ENCODE data around the gene LYRM1. TPM values are rescaled to one million over a fixed set of nuclear protein-coding genes. Genes with fewer than 3 reads are reported as not detected.
"Not testable (repeated sequence)": the region's sequence is repeated elsewhere in the genome, so short reads cannot be mapped to it uniquely, and the experiment has no call there.

Gene LYRM1
- total and polyA plus RNA-seq, 5 donors from 2014 or later = 15.5 to 56.1 (median 52.4) TPM

DNA sequence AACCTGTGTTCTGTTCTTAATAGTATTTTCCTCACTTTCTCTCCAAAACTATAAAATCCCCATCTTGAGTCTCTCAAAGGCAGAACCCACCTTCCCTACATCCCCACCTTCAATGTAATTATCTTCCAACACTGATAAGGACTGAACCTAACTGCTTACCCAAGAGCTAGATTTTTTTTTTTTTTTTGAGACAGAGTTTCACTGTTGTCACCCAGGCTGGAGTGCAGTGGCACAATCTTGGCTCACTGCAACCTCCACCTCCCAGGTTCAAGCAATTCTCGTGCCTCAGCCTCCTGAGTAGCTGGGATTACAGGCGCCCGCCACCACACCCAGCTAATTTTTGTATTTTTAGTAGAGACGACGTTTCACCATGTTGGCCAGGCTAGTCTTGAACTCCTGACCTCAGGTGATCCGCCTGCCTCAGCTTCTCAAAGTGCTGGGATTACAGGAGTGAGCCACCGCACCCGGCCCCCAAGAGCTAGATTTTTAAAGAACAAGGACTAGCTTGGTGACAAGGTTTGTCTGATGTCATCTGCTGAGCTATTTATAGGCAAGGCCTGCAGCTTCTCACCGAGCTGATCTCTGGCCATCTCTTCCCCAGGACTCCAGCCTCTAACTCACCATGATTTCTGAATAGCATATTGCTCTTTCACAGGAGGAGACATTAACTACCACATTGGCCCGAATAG, 29.2 kb downstream of the LYRM1 start:
- not testable (repeated sequence) for H3K27me3 Mint-ChIP-seq; ATAC-seq (ENCODE audit: low read depth in 2 of 2)

DNA sequence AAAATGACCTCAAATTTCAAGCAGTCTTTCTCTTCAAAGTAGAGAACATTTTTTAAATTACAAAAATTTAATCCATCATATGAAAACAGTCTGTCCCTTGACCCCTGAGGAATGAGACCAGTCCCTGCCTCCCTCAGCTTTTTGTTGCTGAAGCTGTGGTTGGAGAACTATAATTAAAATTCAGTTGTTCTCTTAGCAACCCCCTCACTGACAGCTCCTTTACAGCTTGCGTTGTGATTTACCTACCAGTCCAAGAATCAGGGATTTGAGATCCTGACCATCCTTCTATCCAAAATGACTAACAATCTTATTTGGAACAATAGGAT, 29.8 kb downstream of the LYRM1 start:
- no peak for ATAC-seq (ENCODE audit: low read depth in 2 of 2)
- H3K36me3 Mint-ChIP-seq = peaks cover 12% of the 10 kb centered on the region
- H3K9me3 Mint-ChIP-seq = peaks cover 0 to 4% (median 1%) of the 10 kb centered on the region in 7 donors
- no peaks in the 10 kb centered on the region for H3K4me1 ChIP-seq (ENCODE audit: control insufficient read depth, insufficient read depth, low read length, poor library complexity, severe bottlenecking)
- no peak overlapping the region for H3K27ac ChIP-seq (ENCODE audit: insufficient read depth, low read length, poor library complexity, severe bottlenecking)
- no peak for DNase-seq
- H3K4me3 Mint-ChIP-seq = no peak overlapping the region
- H3K27ac Mint-ChIP-seq = no peak overlapping the region
- no peaks in the 10 kb centered on the region for H3K4me1 Mint-ChIP-seq
- peaks cover 4% of the 10 kb centered on the region for H3K36me3 ChIP-seq (ENCODE audit: control insufficient read depth, insufficient read depth, low read length)
- peaks cover 5% of the 10 kb centered on the region for H3K27me3 Mint-ChIP-seq
- no peaks in the 10 kb centered on the region for H3K9me3 ChIP-seq (ENCODE audit: control insufficient read depth in 2 of 2, low read length in 2 of 2)
- H3K27me3 ChIP-seq (ENCODE audit: control insufficient read depth, insufficient read depth, low read length) = no peaks in the 10 kb centered on the region
- no peak overlapping the region for H3K4me3 ChIP-seq (ENCODE audit: low read depth, low read length)

More for the DNA sequence above, 29.2 kb downstream of the LYRM1 start:
- H3K4me1 ChIP-seq (ENCODE audit: control insufficient read depth, insufficient read depth, low read length, poor library complexity, severe bottlenecking); H3K36me3 ChIP-seq (ENCODE audit: control insufficient read depth, insufficient read depth, low read length); H3K4me3 ChIP-seq (ENCODE audit: low read depth, low read length); DNase-seq; H3K4me1 Mint-ChIP-seq; H3K9me3 ChIP-seq (ENCODE audit: control insufficient read depth in 2 of 2, low read length in 2 of 2); H3K27me3 ChIP-seq (ENCODE audit: control insufficient read depth, insufficient read depth, low read length); H3K27ac ChIP-seq (ENCODE audit: insufficient read depth, low read length, poor library complexity, severe bottlenecking); H3K4me3 Mint-ChIP-seq; H3K27ac Mint-ChIP-seq; H3K9me3 Mint-ChIP-seq: not testable (repeated sequence)
- H3K36me3 Mint-ChIP-seq = peaks cover 14% of the 10 kb centered on the region

- DNase-seq = no peak
- no peak for ATAC-seq (ENCODE audit: low read depth in 2 of 2)
- H3K4me1 Mint-ChIP-seq = no peaks in the 10 kb centered on the region
- peaks cover 5% of the 10 kb centered on the region for H3K36me3 Mint-ChIP-seq
- H3K4me3 Mint-ChIP-seq = no peak overlapping the region
- no peak overlapping the region for H3K4me3 ChIP-seq (ENCODE audit: low read depth, low read length)
- H3K4me1 ChIP-seq (ENCODE audit: control insufficient read depth, insufficient read depth, low read length, poor library complexity, severe bottlenecking) = no peaks in the 10 kb centered on the region
- H3K9me3 Mint-ChIP-seq = peaks cover 0 to 4% (median 1%) of the 10 kb centered on the region in 7 donors
- H3K27me3 ChIP-seq (ENCODE audit: control insufficient read depth, insufficient read depth, low read length) = no peaks in the 10 kb centered on the region
- H3K27ac ChIP-seq (ENCODE audit: insufficient read depth, low read length, poor library complexity, severe bottlenecking) = no peak overlapping the region
- H3K9me3 ChIP-seq (ENCODE audit: control insufficient read depth in 2 of 2, low read length in 2 of 2) = no peaks in the 10 kb centered on the region
- no peak overlapping the region for H3K27ac Mint-ChIP-seq
- peaks cover 10% of the 10 kb centered on the region for H3K27me3 Mint-ChIP-seq
- H3K36me3 ChIP-seq (ENCODE audit: control insufficient read depth, insufficient read depth, low read length) = no peaks in the 10 kb centered on the region
These were observed 30.6 kb downstream of the LYRM1 start for GRCh38 chr16:20931066-20931600.

- peaks cover 0 to 3% (median 0%) of the 10 kb centered on the region in 7 donors for H3K9me3 Mint-ChIP-seq
- no peak overlapping the region for H3K27ac Mint-ChIP-seq
- H3K36me3 Mint-ChIP-seq = no peaks in the 10 kb centered on the region
- Histone ChIP-seq H3K4me3 (ENCODE audit: low read depth, low read length) (no peak overlapping the region), H3K27me3 (ENCODE audit: control insufficient read depth, insufficient read depth, low read length) (no peaks in the 10 kb centered on the region), H3K9me3 (ENCODE audit: control insufficient read depth in 2 of 2, low read length in 2 of 2) (no peaks in the 10 kb centered on the region), H3K36me3 (ENCODE audit: control insufficient read depth, insufficient read depth, low read length) (no peaks in the 10 kb centered on the region), H3K27ac (ENCODE audit: insufficient read depth, low read length, poor library complexity, severe bottlenecking) (no peak overlapping the region), H3K4me1 (ENCODE audit: control insufficient read depth, insufficient read depth, low read length, poor library complexity, severe bottlenecking) (no peaks in the 10 kb centered on the region)
- DNase-seq (no peak), ATAC-seq (ENCODE audit: low read depth in 2 of 2) (no peak)
- no peak overlapping the region for H3K4me3 Mint-ChIP-seq
- no peaks in the 10 kb centered on the region for H3K4me1 Mint-ChIP-seq
- H3K27me3 Mint-ChIP-seq = peaks cover 10% of the 10 kb centered on the region
These were observed 33.0 kb downstream of the LYRM1 start for GRCh38 chr16:20933589-20933988.

GRCh38 chr16:20937736-20938135, 37.2 kb downstream of the LYRM1 start:
- H3K27ac Mint-ChIP-seq = no peak overlapping the region
- H3K9me3 Mint-ChIP-seq = no peaks in the 10 kb centered on the region
- H3K27me3 ChIP-seq (ENCODE audit: control insufficient read depth, insufficient read depth, low read length) = no peaks in the 10 kb centered on the region
- DNase-seq (no peak), ATAC-seq (ENCODE audit: low read depth in 2 of 2) (no peak)
- no peaks in the 10 kb centered on the region for H3K9me3 ChIP-seq (ENCODE audit: control insufficient read depth in 2 of 2, low read length in 2 of 2)
- peaks cover 10% of the 10 kb centered on the region for H3K27me3 Mint-ChIP-seq
- no peak overlapping the region for H3K4me3 ChIP-seq (ENCODE audit: low read depth, low read length)
- no peak overlapping the region for H3K4me3 Mint-ChIP-seq
- H3K27ac ChIP-seq (ENCODE audit: insufficient read depth, low read length, poor library complexity, severe bottlenecking) = no peak overlapping the region
- H3K36me3 Mint-ChIP-seq = no peaks in the 10 kb centered on the region
- no peaks in the 10 kb centered on the region for H3K36me3 ChIP-seq (ENCODE audit: control insufficient read depth, insufficient read depth, low read length)
- H3K4me1 Mint-ChIP-seq = peaks cover 0 to 7% (median 5%) of the 10 kb centered on the region in 4 donors
- no peaks in the 10 kb centered on the region for H3K4me1 ChIP-seq (ENCODE audit: control insufficient read depth, insufficient read depth, low read length, poor library complexity, severe bottlenecking)

- no peak overlapping the region for H3K4me3 ChIP-seq (ENCODE audit: low read depth, low read length)
- peaks cover 0 to 8% (median 6%) of the 10 kb centered on the region in 4 donors for H3K4me1 Mint-ChIP-seq
- no peaks in the 10 kb centered on the region for H3K36me3 Mint-ChIP-seq
- no peaks in the 10 kb centered on the region for H3K9me3 Mint-ChIP-seq
- no peak overlapping the region for H3K27ac Mint-ChIP-seq
- H3K4me1 ChIP-seq (ENCODE audit: control insufficient read depth, insufficient read depth, low read length, poor library complexity, severe bottlenecking) = no peaks in the 10 kb centered on the region
- no peaks in the 10 kb centered on the region for H3K36me3 ChIP-seq (ENCODE audit: control insufficient read depth, insufficient read depth, low read length)
- H3K27me3 Mint-ChIP-seq = peaks cover 10% of the 10 kb centered on the region
- DNase-seq (no peak), ATAC-seq (ENCODE audit: low read depth in 2 of 2) (no peak)
- H3K27me3 ChIP-seq (ENCODE audit: control insufficient read depth, insufficient read depth, low read length) = no peaks in the 10 kb centered on the region
- H3K27ac ChIP-seq (ENCODE audit: insufficient read depth, low read length, poor library complexity, severe bottlenecking) = no peak overlapping the region
- H3K9me3 ChIP-seq (ENCODE audit: control insufficient read depth in 2 of 2, low read length in 2 of 2) = no peaks in the 10 kb centered on the region
- H3K4me3 Mint-ChIP-seq = no peak overlapping the region
These were observed 37.9 kb downstream of the LYRM1 start for GRCh38 chr16:20938426-20938825.

DNA sequence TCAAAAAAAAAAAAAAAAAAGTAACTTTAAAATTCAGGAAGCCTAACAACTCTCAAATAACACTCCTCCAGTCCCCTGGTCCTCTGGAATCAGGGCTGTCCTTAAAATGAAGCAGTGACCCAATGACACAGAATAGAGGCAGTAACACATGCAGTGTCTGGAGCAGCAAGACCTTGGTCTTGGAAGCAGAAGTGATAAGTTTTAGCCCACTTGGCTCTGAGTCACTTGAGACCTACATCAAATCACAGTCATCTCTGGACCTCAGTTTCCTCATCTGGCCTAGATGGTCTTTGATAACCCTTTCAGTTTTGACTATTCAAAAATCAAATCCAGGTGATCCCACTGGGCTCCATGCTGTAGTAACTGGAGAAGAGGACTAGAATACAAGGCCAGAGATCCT, 39.0 kb downstream of the LYRM1 start:
- no peak for DNase-seq
- no peak overlapping the region for H3K4me3 ChIP-seq (ENCODE audit: low read depth, low read length)
- H3K27ac Mint-ChIP-seq = no peak overlapping the region
- ATAC-seq (ENCODE audit: low read depth in 2 of 2) = no peak
- no peaks in the 10 kb centered on the region for H3K9me3 Mint-ChIP-seq
- H3K36me3 Mint-ChIP-seq = no peaks in the 10 kb centered on the region
- peaks cover 5% of the 10 kb centered on the region for H3K4me1 ChIP-seq (ENCODE audit: control insufficient read depth, insufficient read depth, low read length, poor library complexity, severe bottlenecking)
- H3K36me3 ChIP-seq (ENCODE audit: control insufficient read depth, insufficient read depth, low read length) = no peaks in the 10 kb centered on the region
- H3K4me3 Mint-ChIP-seq = no peak overlapping the region
- H3K27me3 Mint-ChIP-seq = peaks cover 5% of the 10 kb centered on the region
- no peaks in the 10 kb centered on the region for H3K9me3 ChIP-seq (ENCODE audit: control insufficient read depth in 2 of 2, low read length in 2 of 2)
- no peak overlapping the region for H3K27ac ChIP-seq (ENCODE audit: insufficient read depth, low read length, poor library complexity, severe bottlenecking)
- peaks cover 0 to 10% (median 6%) of the 10 kb centered on the region in 4 donors for H3K4me1 Mint-ChIP-seq
- H3K27me3 ChIP-seq (ENCODE audit: control insufficient read depth, insufficient read depth, low read length) = no peaks in the 10 kb centered on the region
